ENCODE results near the gene RANBP17.

The RANBP17 gene

DNA sequence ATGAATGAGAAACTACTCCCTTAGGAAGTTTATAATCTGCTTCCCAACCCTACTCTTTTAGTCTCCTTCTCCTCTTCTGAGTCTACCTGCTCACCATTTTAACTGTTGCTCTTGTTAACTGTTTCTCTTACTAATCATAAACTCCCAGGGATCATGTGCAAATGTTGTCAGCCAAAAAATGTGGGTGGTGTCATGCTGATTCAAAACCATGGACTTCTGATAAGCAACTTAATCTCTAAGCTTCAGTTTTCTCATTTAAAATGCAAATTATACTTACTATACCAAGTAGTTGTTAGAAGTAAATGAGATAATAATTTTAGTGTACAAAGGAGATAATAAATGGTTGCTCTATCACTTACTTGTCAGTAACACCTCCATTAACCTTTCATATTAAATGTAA is 401.4 kb downstream of the RANBP17 start:
- H3K27ac Mint-ChIP-seq: no peak overlapping the region
- peaks cover 3% of the 10 kb centered on the region for H3K27me3 Mint-ChIP-seq (ENCODE audit: low read depth, poor library complexity)
- H3K4me3 Mint-ChIP-seq: no peak overlapping the region
- no peak for DNase-seq
- H3K9me3 Mint-ChIP-seq: no peaks in the 10 kb centered on the region
- no peak for TF ChIP-seq CTCF (IDR thresholded peaks at IDR 0.05)
- H3K4me1 Mint-ChIP-seq: no peaks in the 10 kb centered on the region
- H3K36me3 Mint-ChIP-seq (ENCODE audit: low read depth): no peaks in the 10 kb centered on the region

- H3K27me3 Mint-ChIP-seq (ENCODE audit: low read depth, poor library complexity): peaks cover 3% of the 10 kb centered on the region
- H3K36me3 Mint-ChIP-seq (ENCODE audit: low read depth): no peaks in the 10 kb centered on the region
- no peak overlapping the region for H3K27ac Mint-ChIP-seq
- no peak for DNase-seq
- no peaks in the 10 kb centered on the region for H3K4me1 Mint-ChIP-seq
- no peaks in the 10 kb centered on the region for H3K9me3 Mint-ChIP-seq
- H3K4me3 Mint-ChIP-seq: no peak overlapping the region
- no peak for TF ChIP-seq CTCF (IDR thresholded peaks at IDR 0.05)
These were observed 403.0 kb downstream of the RANBP17 start for GRCh38 chr5:171264843-171265242.

DNA sequence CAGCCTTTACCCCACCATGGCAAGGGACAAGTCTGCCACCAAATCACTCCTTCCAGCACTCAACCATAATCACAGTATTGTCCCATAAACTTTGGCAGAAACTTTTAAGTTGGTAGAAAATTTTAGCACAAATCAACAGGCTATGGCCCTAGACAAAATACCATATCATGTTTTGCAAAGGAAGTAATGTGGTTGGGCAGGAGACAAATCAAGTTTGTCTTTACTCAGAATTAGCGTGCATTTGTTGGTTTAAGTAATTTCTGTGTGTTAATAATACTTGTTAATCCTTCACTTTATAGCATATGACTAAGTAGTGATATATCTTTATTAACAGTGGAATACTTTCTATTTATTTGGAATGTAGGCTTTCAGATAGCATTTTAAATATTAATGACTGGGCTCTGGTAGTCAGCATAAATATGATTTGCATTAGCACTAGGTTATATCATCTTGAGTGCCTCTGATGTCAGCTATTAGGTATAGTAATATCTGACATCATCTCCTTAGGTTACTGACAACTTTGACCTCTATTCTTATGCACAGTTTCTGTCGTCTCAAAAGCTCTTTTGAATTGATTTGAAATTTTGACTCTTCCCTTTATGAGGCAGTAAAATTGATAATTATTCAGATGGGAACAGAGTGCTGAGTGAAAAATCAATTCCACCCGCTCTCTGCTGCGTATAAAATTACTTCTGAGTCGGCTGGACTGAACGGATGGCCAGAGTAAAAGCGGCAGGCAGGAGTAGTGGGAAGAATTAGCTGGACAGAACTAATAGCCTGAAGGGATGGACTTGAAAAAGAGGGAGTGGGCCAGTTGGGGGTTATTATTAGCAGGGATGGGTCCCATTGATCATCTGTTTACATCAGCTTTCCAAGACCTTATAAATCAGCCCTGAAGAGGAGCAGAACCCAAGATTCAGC is 407.1 kb downstream of the RANBP17 start:
- Mint-ChIP-seq H3K9me3 (no peaks in the 10 kb centered on the region), H3K4me3 (no peak overlapping the region), H3K36me3 (ENCODE audit: low read depth) (no peaks in the 10 kb centered on the region), H3K27ac (no peak overlapping the region), H3K4me1 (no peaks in the 10 kb centered on the region), H3K27me3 (ENCODE audit: low read depth, poor library complexity) (peaks cover 3% of the 10 kb centered on the region)
- no peak for DNase-seq
- TF ChIP-seq CTCF (IDR thresholded peaks at IDR 0.05): no peak

- no peak for TF ChIP-seq CTCF (IDR thresholded peaks at IDR 0.05)
- H3K4me3 Mint-ChIP-seq: no peak overlapping the region
- H3K9me3 Mint-ChIP-seq: no peaks in the 10 kb centered on the region
- DNase-seq: no peak
- H3K27ac Mint-ChIP-seq: no peak overlapping the region
- H3K4me1 Mint-ChIP-seq: no peaks in the 10 kb centered on the region
- peaks cover 3% of the 10 kb centered on the region for H3K27me3 Mint-ChIP-seq (ENCODE audit: low read depth, poor library complexity)
- H3K36me3 Mint-ChIP-seq (ENCODE audit: low read depth): no peaks in the 10 kb centered on the region
These were observed 407.9 kb downstream of the RANBP17 start for GRCh38 chr5:171269717-171270116.

DNA sequence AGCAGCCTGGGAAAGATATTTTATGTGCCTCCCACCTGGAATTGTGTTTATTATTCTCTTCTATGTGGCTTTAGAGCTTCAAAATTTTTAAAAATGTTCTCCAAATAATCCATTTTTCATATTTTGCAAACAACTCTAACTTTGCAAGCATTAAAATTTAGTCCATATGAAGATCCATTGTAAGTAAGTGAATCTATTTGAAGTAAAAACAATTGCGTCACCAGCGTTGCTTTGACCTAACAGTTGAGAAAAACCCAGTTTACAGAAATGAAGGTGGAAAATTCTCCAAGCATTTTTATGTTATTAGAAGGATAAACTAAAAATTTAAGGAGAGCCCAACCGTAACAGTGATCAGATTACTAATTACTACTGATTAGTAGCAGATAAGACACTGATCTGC is 408.3 kb downstream of the RANBP17 start:
- Mint-ChIP-seq H3K27me3 (ENCODE audit: low read depth, poor library complexity) (peaks cover 3% of the 10 kb centered on the region), H3K36me3 (ENCODE audit: low read depth) (no peaks in the 10 kb centered on the region), H3K27ac (no peak overlapping the region), H3K4me3 (no peak overlapping the region), H3K4me1 (no peaks in the 10 kb centered on the region), H3K9me3 (no peaks in the 10 kb centered on the region)
- no peak for TF ChIP-seq CTCF (IDR thresholded peaks at IDR 0.05)
- no peak for DNase-seq

DNA sequence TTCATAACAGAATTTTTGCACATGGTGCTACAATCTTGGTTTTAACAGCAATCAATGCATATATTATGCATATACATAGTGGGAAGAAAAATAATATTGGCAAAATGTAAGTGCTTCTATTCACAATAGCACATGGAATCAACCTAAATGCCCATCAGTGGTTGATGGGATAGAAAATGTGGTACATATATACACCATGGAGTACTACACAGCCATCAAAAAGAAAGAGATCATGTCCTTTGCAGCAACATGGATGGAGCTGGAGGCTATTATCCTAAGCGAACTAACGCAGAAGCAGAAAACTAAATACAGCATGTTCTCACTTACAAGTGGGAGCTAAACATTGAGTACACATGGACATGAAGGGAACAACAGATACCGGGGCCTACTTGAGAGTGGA is 410.0 kb downstream of the RANBP17 start:
- Mint-ChIP-seq H3K27me3 (ENCODE audit: low read depth, poor library complexity) (peaks cover 3% of the 10 kb centered on the region), H3K36me3 (ENCODE audit: low read depth) (no peaks in the 10 kb centered on the region), H3K27ac (no peak overlapping the region), H3K9me3 (no peaks in the 10 kb centered on the region), H3K4me1 (peaks cover 6% of the 10 kb centered on the region), H3K4me3 (no peak overlapping the region)
- no peak for TF ChIP-seq CTCF (IDR thresholded peaks at IDR 0.05)
- DNase-seq: no peak

Data from nephron progenitor cell (in vitro differentiated cells).